A549 (cell line): ENCODE results near the gene CDC42SE2. TPM values are rescaled to one million over a fixed set of nuclear protein-coding genes. Genes with fewer than 3 reads are reported as not detected.
"Not testable (repeated sequence)": the region's sequence is repeated elsewhere in the genome, so short reads cannot be mapped to it uniquely, and the experiment has no call there.

Source experiments
- ATAC-seq, 2 experiments: fragments of 200-7000 bp in 1 of 2; fragments of >200 bp in 1 of 2; cut with Nextera tagmentation in 1 of 2; cut with Tn5 transposase in 1 of 2; 3 replicates each; pipeline versions ENCODE4 v1.8.0 to v1.9.1; 2018 to 2020; ENCODE audit warnings: mild to moderate bottlenecking in 1 of 2, moderate library complexity in 1 of 2
- CTCF ChIA-PET: fragments of 300-600 bp; sonication (Branson Sonifier 250); formaldehyde crosslinking; extraction: SDS; loops from one replicate; lab custom pipeline; 2021; ENCODE audit warnings: antibody characterized with exemption, inconsistent platforms; lab: Yijun Ruan, JAX
- POLR2A ChIA-PET: fragments of 350-600 bp; formaldehyde crosslinking; extraction: SDS; loops from one replicate; lab custom pipeline; 2021; ENCODE audit warnings: antibody characterized with exemption, inconsistent platforms; lab: Yijun Ruan, JAX
- DNase-seq, 2 experiments: peaks; one replicate each; pipeline versions ENCODE4 v3.0.0 to v3.0.0-alpha.2; 2011 to 2016; ENCODE audit warnings: low read depth in 1 of 2, low spot score in 1 of 2
- FAIRE-seq: peaks from 2 replicates; lab custom pipeline; 2011; peaks lifted over from hg19 to GRCh38; lab: Jason Lieb, UNC
- H3K27ac ChIP-seq, 2 experiments: fragments of >200 bp; sonication (Bioruptor Twin); formaldehyde crosslinking; 3 replicates each; pipeline ENCODE4 v1.5.1; 2016 to 2017
- H3K4me1 ChIP-seq: fragments of >200 bp; sonication (Bioruptor Twin); formaldehyde crosslinking; 3 replicates; pipeline ENCODE4 v1.6.1; 2016
- H3K4me2 ChIP-seq: fragments of >200 bp; sonication (Bioruptor Twin); formaldehyde crosslinking; 3 replicates; pipeline ENCODE4 v1.6.1; 2016
- H3K4me3 ChIP-seq: fragments of >200 bp; sonication (Bioruptor Twin); formaldehyde crosslinking; 3 replicates; pipeline ENCODE4 v1.5.1; 2016
- H3K9me3 ChIP-seq: fragments of >200 bp; sonication (Bioruptor Twin); formaldehyde crosslinking; 3 replicates; pipeline ENCODE4 v1.6.1; 2016
- ATOH8 ChIP-seq: fragments of 250-450 bp; sonication (Bioruptor Pico); IDR thresholded peaks from 2 replicates; pipeline ENCODE4 v1.5.0; 2020; ENCODE audit warnings: low read depth, mild to moderate bottlenecking, moderate library complexity
- CBX2 ChIP-seq: fragments of 200-600 bp; sonication (generic); IDR thresholded peaks from 2 replicates; pipeline ENCODE4 v1.6.1; 2016; ENCODE audit warnings: low read depth, mild to moderate bottlenecking, borderline replicate concordance
- CBX8 ChIP-seq: fragments of 200-600 bp; sonication (generic); IDR thresholded peaks from 2 replicates; pipeline ENCODE4 v1.6.1; 2016
- CEBPB ChIP-seq, 2 experiments: fragments of >200 bp in 1 of 2; sonication (Bioruptor Twin) in 1 of 2; formaldehyde crosslinking in 1 of 2; IDR thresholded peaks; 2 replicates each; pipeline ENCODE4 v1.6.1; 2012 to 2016
- CHD4 ChIP-seq: fragments of 200-600 bp; sonication (generic); IDR thresholded peaks from 2 replicates; pipeline ENCODE4 v1.6.1; 2016; ENCODE audit warnings: antibody characterized with exemption, mild to moderate bottlenecking, borderline replicate concordance
- ELK1 ChIP-seq: fragments of 150-350 bp; IDR thresholded peaks from 2 replicates; pipeline ENCODE4 v1.6.1; 2014; ENCODE audit warnings: low read depth, mild to moderate bottlenecking, low read length
- EP300 ChIP-seq, 2 experiments: fragments of >200 bp; sonication (Bioruptor Twin); formaldehyde crosslinking; IDR thresholded peaks; 2 replicates in 1 of 2; 3 replicates in 1 of 2; pipeline ENCODE4 v1.6.1; 2016 to 2017
- FOSB ChIP-seq: fragments of 250-450 bp; sonication (Bioruptor Pico); IDR thresholded peaks from 2 replicates; pipeline ENCODE4 v1.5.0; 2020; ENCODE audit warnings: mild to moderate bottlenecking, moderate library complexity
- HDAC2 ChIP-seq: fragments of 200-600 bp; sonication (generic); IDR thresholded peaks from 2 replicates; pipeline ENCODE4 v1.6.1; 2016
- HEYL ChIP-seq: fragments of 250-450 bp; sonication (Bioruptor Pico); IDR thresholded peaks from 2 replicates; pipeline ENCODE4 v1.8.0; 2021; ENCODE audit warnings: mild to moderate bottlenecking, moderate library complexity
- JUNB ChIP-seq: fragments of >200 bp; sonication (Bioruptor Twin); formaldehyde crosslinking; IDR thresholded peaks from 2 replicates; pipeline ENCODE4 v1.6.1; 2016
- KDM5A ChIP-seq: fragments of 200-600 bp; sonication (generic); IDR thresholded peaks from 2 replicates; pipeline ENCODE4 v1.6.1; 2016; ENCODE audit warnings: antibody characterized with exemption, mild to moderate bottlenecking
- MYC ChIP-seq: IDR thresholded peaks from 2 replicates; pipeline ENCODE4 v1.6.1; 2012; ENCODE audit warnings: mild to moderate bottlenecking, inconsistent platforms, low read length, improper control_type of control experiment, borderline replicate concordance
- NFE2L2 ChIP-seq: fragments of 150-350 bp; conservative IDR thresholded peaks from 2 replicates; pipeline ENCODE4 v1.6.1; 2014; ENCODE audit warnings: low read length
- NPAS2 ChIP-seq: fragments of 250-450 bp; sonication (Bioruptor Pico); IDR thresholded peaks from 2 replicates; pipeline ENCODE4 v1.8.0; 2022; ENCODE audit warnings: mild to moderate bottlenecking, moderate library complexity, borderline replicate concordance
- POLR2A ChIP-seq: IDR thresholded peaks from 2 replicates; pipeline ENCODE4 v1.6.1; 2012; ENCODE audit warnings: mild to moderate bottlenecking, low read length
- POLR2AphosphoS2 ChIP-seq: conservative IDR thresholded peaks from 2 replicates; pipeline ENCODE4 v1.6.1; 2012; ENCODE audit warnings: low read length, improper control_type of control experiment, inconsistent platforms
- RAD21 ChIP-seq, 2 experiments: fragments of >200 bp in 1 of 2; sonication (Bioruptor Twin) in 1 of 2; formaldehyde crosslinking in 1 of 2; IDR thresholded peaks in 1 of 2; conservative IDR thresholded peaks in 1 of 2; 2 replicates in 1 of 2; 3 replicates in 1 of 2; pipeline ENCODE4 v1.6.1; 2012 to 2018; ENCODE audit warnings: inconsistent platforms in 1 of 2
- RCOR1 ChIP-seq: fragments of 150-350 bp; IDR thresholded peaks from 2 replicates; pipeline ENCODE4 v1.6.1; 2014; ENCODE audit warnings: antibody characterized with exemption, low read length, low read depth
- SREBF2 ChIP-seq: fragments of 450-650 bp; IDR thresholded peaks from 2 replicates; pipeline ENCODE4 v1.6.1; 2014; ENCODE audit warnings: mild to moderate bottlenecking, moderate library complexity
- TP53 ChIP-seq: fragments of 250-450 bp; sonication (Bioruptor Pico); IDR thresholded peaks from 2 replicates; pipeline ENCODE4 v1.5.0; 2021; ENCODE audit warnings: mild to moderate bottlenecking, moderate library complexity
- ZC3H11A ChIP-seq: fragments of 450-650 bp; IDR thresholded peaks from 2 replicates; pipeline ENCODE4 v1.6.1; 2014; ENCODE audit warnings: antibody characterized with exemption, mild to moderate bottlenecking
- ZFP36 ChIP-seq: fragments of 450-650 bp; IDR thresholded peaks from 2 replicates; pipeline ENCODE4 v1.6.1; 2014; ENCODE audit warnings: borderline replicate concordance; ENCODE audit not compliant: partially characterized antibody
- WGBS: methylation state at CpG from one replicate; pipeline ENCODE4 v1.1.6; 2017; ENCODE audit errors: missing lambda C conversion rate; 5-methylcytosine and 5-hydroxymethylcytosine counted together
- polyA plus RNA-seq, 4 experiments: library from polyadenylated mRNA; depleted of rRNA in 3 of 4; stranded (reverse); fragments of >200 nt; fragmentation: RNase III in 1 of 4; extraction: RNeasy Plus Mini Kit Qiagen cat#74134 plus additional on column Dnase treatment in 1 of 4; gene quantifications; 2 replicates in 3 of 4; 3 replicates in 1 of 4; pipeline ENCODE4 v1.2.3, GENCODE V29; 2011 to 2017

The CDC42SE2 gene
- polyA plus RNA-seq, 2 of the 4 experiments (the other 2 are of a cell fraction), result 25.8 to 66.4 TPM

GRCh38 chr5:131338051-131338453 lies 74.2 kb downstream of the CDC42SE2 start:
- Histone ChIP-seq H3K4me3 (no peak overlapping the region), H3K4me2 (no peak overlapping the region), H3K9me3 (no peaks in the 10 kb centered on the region; the same call in 2 of the 3 replicates), H3K4me1 (no peaks in the 10 kb centered on the region), H3K27ac (no peak overlapping the region)
- no peak for ATAC-seq
- DNase-seq, result no peak
- POLR2A ChIA-PET, result no interaction called here
- no peak for TF ChIP-seq POLR2A
- no peak for TF ChIP-seq CBX2
- no peak for TF ChIP-seq TP53 (CRISPR knock-in tag)
- no peak for TF ChIP-seq ZC3H11A
- no peak for TF ChIP-seq FOSB (CRISPR knock-in tag)
- TF ChIP-seq POLR2AphosphoS2, result no peak
- TF ChIP-seq EP300 (IDR thresholded peaks at IDR 0.05), result no peak
- TF ChIP-seq KDM5A, result no peak
- no peak for TF ChIP-seq HDAC2
- TF ChIP-seq ELK1, result no peak
- no peak for TF ChIP-seq CBX8
- no peak for TF ChIP-seq RAD21 (conservative IDR thresholded peaks at IDR 0.05 in 1 of 2, IDR thresholded peaks at IDR 0.05 in 1 of 2)
- no peak for TF ChIP-seq MYC
- TF ChIP-seq ATOH8 (CRISPR knock-in tag), result no peak
- no peak for TF ChIP-seq ZFP36
- no peak for TF ChIP-seq RCOR1
- TF ChIP-seq NFE2L2, result no peak
- TF ChIP-seq CHD4, result no peak
- TF ChIP-seq JUNB, result no peak
- no peak for TF ChIP-seq NPAS2 (CRISPR knock-in tag)
- no peak for FAIRE-seq
- WGBS, result 96% methylated on average over 4 of the region's 4 CpGs
- CTCF ChIA-PET, result interaction anchor here (0.6 kb wide), 1 partner anchor 22 kb away, joined by 3 read pairs; no protein-coding TSS in a partner anchor

GRCh38 chr5:131344288-131344687 lies 80.4 kb downstream of the CDC42SE2 start:
- H3K4me3 ChIP-seq, H3K9me3 ChIP-seq, FAIRE-seq, CTCF ChIA-PET, ATAC-seq, H3K4me2 ChIP-seq, DNase-seq, H3K4me1 ChIP-seq, H3K27ac ChIP-seq: not testable (repeated sequence)
- POLR2A ChIA-PET, result interaction anchor here (0.6 kb wide), 1 partner anchor 9 kb away, joined by 3 read pairs; no protein-coding TSS in a partner anchor
- WGBS, result 91% methylated on average over 6 of the region's 9 CpGs

- H3K4me3 ChIP-seq, ATAC-seq, H3K4me1 ChIP-seq, POLR2A ChIA-PET, H3K9me3 ChIP-seq, H3K27ac ChIP-seq, DNase-seq, FAIRE-seq, CTCF ChIA-PET, H3K4me2 ChIP-seq: not testable (repeated sequence)
- WGBS, result 100% methylated on average over 3 of the region's 3 CpGs
- TF ChIP-seq CEBPB (IDR thresholded peaks at IDR 0.05), result peak in 1 of 2 experiments; percentile 49; a peak in 2 of 4 replicates
These were observed 82.4 kb downstream of the CDC42SE2 start for GRCh38 chr5:131346204-131346603.

- no peak overlapping the region for H3K4me3 ChIP-seq
- no peak for ATAC-seq
- FAIRE-seq, result no peak
- H3K27ac ChIP-seq, result no peak overlapping the region
- CTCF ChIA-PET, result no interaction called here
- 82% methylated on average over 3 of the region's 3 CpGs for WGBS
- DNase-seq, result no peak
- H3K4me1 ChIP-seq, result peaks cover 26% of the 10 kb centered on the region
- POLR2A ChIA-PET, result no interaction called here
- TF ChIP-seq SREBF2 (no peak), CEBPB (IDR thresholded peaks at IDR 0.05) (peak in 1 of 2 experiments; percentile 65; a peak in 2 of 4 replicates), HEYL (CRISPR knock-in tag) (no peak)
- no peaks in the 10 kb centered on the region for H3K9me3 ChIP-seq
- H3K4me2 ChIP-seq, result no peak overlapping the region
These were observed 90.1 kb downstream of the CDC42SE2 start for GRCh38 chr5:131353991-131354390.
